ENCODE results near the gene CNTN5. TPM values are rescaled to one million over a fixed set of nuclear protein-coding genes. Genes with fewer than 3 reads are reported as not detected.

Gene CNTN5
- total and polyA plus RNA-seq, 10 of the 15 experiments (the other 5 are each of a cell fraction or from before 2014, with no cell fraction given), result 0.01 TPM; not detected in 9

DNA sequence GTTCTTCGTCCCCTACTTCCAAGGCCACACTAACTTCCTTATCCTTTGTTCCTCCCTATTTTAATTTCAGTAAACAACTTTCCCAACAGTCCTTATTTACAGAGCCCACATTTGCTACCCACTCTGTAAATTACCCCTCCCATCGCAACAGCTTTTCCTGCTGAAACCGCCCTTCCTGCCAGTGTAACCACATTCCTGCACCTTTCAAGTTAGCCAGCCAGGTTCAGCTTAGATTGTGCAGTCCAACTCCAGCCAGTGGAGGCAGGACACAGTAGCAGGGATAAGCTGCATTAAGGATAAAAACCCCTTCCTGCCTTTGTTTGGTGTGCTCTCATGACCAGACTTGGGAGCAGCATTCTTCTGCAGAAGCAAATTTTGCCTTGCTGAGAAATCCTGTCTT, 898.0 kb downstream of the CNTN5 start:
- Histone ChIP-seq H3K9ac (ENCODE audit: control insufficient read depth, insufficient read depth, low read length) (no peak overlapping the region), H3K36me3 (ENCODE audit: control insufficient read depth in 2 of 2, insufficient read depth in 2 of 2, low read length in 1 of 2) (no peaks in the 10 kb centered on the region), H3K79me2 (ENCODE audit: control insufficient read depth, insufficient read depth, low read length) (no peaks in the 10 kb centered on the region), H3K4me2 (ENCODE audit: control insufficient read depth, insufficient read depth) (no peak overlapping the region), H4K20me1 (ENCODE audit: control insufficient read depth, insufficient read depth) (no peaks in the 10 kb centered on the region), H3K4me3 (no peak overlapping the region), H3K9me3 (replicated peaks; ENCODE audit: control insufficient read depth, insufficient read depth, low read length) (no peaks in the 10 kb centered on the region), H3K27me3 (replicated peaks in 1 of 2; ENCODE audit: control insufficient read depth in 2 of 2, insufficient read depth in 2 of 2, low read length in 1 of 2) (no peaks in the 10 kb centered on the region), H3K27ac (ENCODE audit: control insufficient read depth, insufficient read depth) (no peak overlapping the region), H2AFZ (ENCODE audit: control insufficient read depth, low read depth, low read length) (no peak overlapping the region), H3K4me1 (ENCODE audit: control insufficient read depth, insufficient read depth, low read length) (no peaks in the 10 kb centered on the region)
- ATAC-seq, result no peak
- no peak for DNase-seq (ENCODE audit: low read depth, low spot score)
- BruUV-seq (replicated peaks), result no TSS peak
- CTCF ChIA-PET, result no interaction called here
- POLR2A ChIA-PET, result no interaction called here
- TF ChIP-seq KAT2A (conservative IDR thresholded peaks at IDR 0.05; ENCODE audit: control insufficient read depth, low read depth, low read length) (no peak), BHLHE40 (IDR thresholded peaks at IDR 0.05; ENCODE audit: borderline replicate concordance in 1 of 2, low read depth in 2 of 2, low read length in 1 of 2) (no peak), SMAD1 (IDR thresholded peaks at IDR 0.05; ENCODE audit: low read depth, partially characterized antibody) (no peak), IKZF1 (conservative IDR thresholded peaks at IDR 0.05) (no peak), IRF4 (IDR thresholded peaks at IDR 0.05; ENCODE audit: low read depth, low read length) (no peak), SREBF1 (IDR thresholded peaks at IDR 0.05; ENCODE audit: low read length) (no peak), CBX5 (IDR thresholded peaks at IDR 0.05; ENCODE audit: low read depth) (no peak), MTA3 (IDR thresholded peaks at IDR 0.05; ENCODE audit: borderline replicate concordance, low read length) (no peak), ASH2L (IDR thresholded peaks at IDR 0.05; ENCODE audit: borderline replicate concordance, low read depth) (no peak), FOS (IDR thresholded peaks at IDR 0.05; ENCODE audit: borderline replicate concordance, extremely low read depth, insufficient read length) (no peak), YY1 (IDR thresholded peaks at IDR 0.05; ENCODE audit: low read depth, low read length) (no peak), RAD21 (IDR thresholded peaks at IDR 0.05; ENCODE audit: insufficient read depth, low read depth, low read length) (no peak)
- TF ChIP-seq, protein P1, sequence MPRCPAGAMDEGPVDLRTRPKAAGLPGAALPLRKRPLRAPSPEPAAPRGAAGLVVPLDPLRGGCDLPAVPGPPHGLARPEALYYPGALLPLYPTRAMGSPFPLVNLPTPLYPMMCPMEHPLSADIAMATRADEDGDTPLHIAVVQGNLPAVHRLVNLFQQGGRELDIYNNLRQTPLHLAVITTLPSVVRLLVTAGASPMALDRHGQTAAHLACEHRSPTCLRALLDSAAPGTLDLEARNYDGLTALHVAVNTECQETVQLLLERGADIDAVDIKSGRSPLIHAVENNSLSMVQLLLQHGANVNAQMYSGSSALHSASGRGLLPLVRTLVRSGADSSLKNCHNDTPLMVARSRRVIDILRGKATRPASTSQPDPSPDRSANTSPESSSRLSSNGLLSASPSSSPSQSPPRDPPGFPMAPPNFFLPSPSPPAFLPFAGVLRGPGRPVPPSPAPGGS (IDR thresholded peaks at IDR 0.05; ENCODE audit: borderline replicate concordance, insufficient read depth, low read depth, low read length, poor library complexity, severe bottlenecking), result no peak
- TF ChIP-seq, protein P2, sequence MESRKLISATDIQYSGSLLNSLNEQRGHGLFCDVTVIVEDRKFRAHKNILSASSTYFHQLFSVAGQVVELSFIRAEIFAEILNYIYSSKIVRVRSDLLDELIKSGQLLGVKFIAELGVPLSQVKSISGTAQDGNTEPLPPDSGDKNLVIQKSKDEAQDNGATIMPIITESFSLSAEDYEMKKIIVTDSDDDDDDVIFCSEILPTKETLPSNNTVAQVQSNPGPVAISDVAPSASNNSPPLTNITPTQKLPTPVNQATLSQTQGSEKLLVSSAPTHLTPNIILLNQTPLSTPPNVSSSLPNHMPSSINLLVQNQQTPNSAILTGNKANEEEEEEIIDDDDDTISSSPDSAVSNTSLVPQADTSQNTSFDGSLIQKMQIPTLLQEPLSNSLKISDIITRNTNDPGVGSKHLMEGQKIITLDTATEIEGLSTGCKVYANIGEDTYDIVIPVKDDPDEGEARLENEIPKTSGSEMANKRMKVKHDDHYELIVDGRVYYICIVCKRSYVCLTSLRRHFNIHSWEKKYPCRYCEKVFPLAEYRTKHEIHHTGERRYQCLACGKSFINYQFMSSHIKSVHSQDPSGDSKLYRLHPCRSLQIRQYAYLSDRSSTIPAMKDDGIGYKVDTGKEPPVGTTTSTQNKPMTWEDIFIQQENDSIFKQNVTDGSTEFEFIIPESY (IDR thresholded peaks at IDR 0.05), result no peak
- TF ChIP-seq, protein P3, sequence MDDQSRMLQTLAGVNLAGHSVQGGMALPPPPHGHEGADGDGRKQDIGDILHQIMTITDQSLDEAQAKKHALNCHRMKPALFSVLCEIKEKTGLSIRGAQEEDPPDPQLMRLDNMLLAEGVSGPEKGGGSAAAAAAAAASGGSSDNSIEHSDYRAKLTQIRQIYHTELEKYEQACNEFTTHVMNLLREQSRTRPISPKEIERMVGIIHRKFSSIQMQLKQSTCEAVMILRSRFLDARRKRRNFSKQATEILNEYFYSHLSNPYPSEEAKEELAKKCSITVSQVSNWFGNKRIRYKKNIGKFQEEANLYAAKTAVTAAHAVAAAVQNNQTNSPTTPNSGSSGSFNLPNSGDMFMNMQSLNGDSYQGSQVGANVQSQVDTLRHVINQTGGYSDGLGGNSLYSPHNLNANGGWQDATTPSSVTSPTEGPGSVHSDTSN (IDR thresholded peaks at IDR 0.05; ENCODE audit: insufficient replicate concordance, low read depth, low read length), result no peak
- intact Hi-C loops (cut with micrococcal nuclease; ENCODE audit: unreplicated experiment) (no loop called here), in situ Hi-C loops (cut with MboI) (no loop called here)
- SMC1A ChIA-PET (ENCODE audit: uncharacterized antibody, unreplicated experiment), result no interaction called here
- RAD21 ChIA-PET (ENCODE audit: unreplicated experiment), result no interaction called here
- no peak for FAIRE-seq
- 22% methylated on average over 3 of the region's 3 CpGs for WGBS (ENCODE audit: insufficient coverage, insufficient replicate concordance, low lambda C conversion rate, missing lambda C conversion rate)
